HG03135 (cell line): ENCODE results near the gene MAL.

Experiments used
- ATAC-seq: cut with Tn5 transposase; IDR thresholded peaks from one replicate; pipeline ENCODE4 v1.9.1; 2021; ENCODE audit warnings: mild to moderate bottlenecking, moderate library complexity; ENCODE audit not compliant: unreplicated experiment

The MAL gene

GRCh38 chr2:94996305-94997100 is 29.0 kb upstream of the MAL start:
- ATAC-seq, result no peak

DNA sequence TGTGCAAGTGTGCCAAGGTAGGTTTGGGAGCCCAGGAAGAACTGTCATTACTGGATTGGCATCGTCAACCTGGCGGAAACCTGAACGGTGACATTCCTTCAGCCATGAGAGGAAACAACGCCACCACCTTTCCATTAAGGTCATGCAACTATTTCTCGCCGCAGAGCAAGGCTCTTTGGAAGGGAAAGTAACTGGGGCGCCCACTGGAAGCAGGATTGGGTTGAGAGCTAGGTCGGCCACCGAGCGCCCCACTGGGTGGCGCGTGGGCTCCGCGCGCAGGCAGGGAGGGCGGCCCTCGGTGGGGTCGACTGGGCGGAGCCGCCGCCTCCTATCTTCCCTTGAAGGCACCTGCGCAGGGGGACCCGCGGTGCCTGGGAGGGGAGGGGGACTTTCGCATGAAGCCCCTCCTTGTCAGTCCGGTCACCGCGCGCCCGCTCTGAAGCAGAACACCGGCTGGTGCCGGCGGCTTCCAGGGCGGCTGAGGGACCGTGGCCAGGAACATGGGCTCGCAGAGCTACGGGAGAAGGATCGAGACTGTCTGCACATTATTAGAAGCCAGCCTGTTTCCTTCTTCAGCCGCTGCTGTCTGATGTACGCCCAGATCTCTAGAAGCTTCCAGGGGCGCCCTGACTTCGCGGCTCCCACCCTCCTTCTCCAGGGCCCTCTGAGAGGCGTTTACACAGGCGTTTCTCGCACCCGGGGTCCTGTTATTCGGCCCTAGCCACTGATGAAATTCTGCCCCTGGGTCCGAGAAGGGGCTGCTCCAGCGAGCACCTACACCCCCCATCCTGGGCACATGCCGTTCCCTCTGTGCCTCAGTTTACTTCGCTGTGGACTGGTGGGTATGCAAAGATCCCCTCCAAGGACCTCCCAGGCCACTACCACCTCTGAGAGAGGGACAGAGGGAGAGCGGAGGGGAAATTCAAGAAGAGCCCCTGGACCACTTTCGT is 27.3 kb upstream of the MAL start:
- ATAC-seq, result no peak

- no peak for ATAC-seq
Measured at GRCh38 chr2:94999431-94999883, 26.1 kb upstream of the MAL start.

DNA sequence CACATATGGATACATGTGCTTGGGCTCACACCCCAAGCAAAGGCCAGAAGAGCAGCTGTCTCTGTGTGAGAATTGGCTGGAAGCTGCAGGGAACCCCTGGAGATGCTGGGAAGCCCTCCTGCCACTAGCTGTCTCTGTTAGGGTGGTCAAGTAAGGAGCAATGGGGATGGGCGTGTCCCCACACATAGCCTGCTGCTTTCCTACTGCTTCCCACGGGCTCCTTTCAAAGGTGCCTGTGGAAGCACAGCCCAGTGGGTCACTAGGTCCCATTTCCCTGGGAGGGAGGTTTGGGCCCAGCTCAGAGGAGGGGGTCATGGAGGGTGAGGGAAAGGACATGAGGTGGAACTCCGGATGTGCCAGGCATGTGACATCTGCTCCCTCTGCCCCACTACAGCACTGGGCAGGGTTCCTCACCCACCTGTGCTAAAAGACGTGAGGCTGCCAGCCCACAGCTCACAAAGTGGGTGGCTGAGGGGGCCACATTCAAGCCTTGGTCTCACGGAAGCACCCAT is 24.4 kb upstream of the MAL start:
- no peak for ATAC-seq

GRCh38 chr2:95001701-95002100 is 23.8 kb upstream of the MAL start:
- ATAC-seq, result no peak

GRCh38 chr2:95002498-95002897 is 23.0 kb upstream of the MAL start:
- ATAC-seq, result no peak

DNA sequence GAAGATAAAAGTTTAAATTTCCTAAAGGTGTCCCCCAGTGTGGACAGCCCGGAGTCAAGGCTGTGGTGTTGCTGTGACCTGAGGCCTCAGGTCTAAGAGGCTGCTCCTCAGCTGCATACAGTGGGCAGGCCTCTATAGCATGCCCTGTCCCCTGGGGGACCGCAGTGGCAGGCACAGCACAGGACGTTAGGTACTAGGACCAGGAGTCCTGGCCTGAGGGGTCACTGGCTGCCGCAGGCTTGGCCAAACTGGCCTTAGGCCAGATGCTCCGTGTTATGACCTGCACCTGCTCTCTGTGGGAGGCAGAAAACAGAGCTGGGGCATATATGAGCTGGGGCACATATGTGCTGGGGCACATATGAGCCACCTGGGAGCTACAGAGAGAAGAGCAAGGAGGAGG is 21.2 kb upstream of the MAL start:
- ATAC-seq, result no peak

- no peak for ATAC-seq
Measured at GRCh38 chr2:95004711-95005110, 20.8 kb upstream of the MAL start.

GRCh38 chr2:95005726-95006125 is 19.8 kb upstream of the MAL start:
- ATAC-seq, result no peak

GRCh38 chr2:95006588-95006987 is 18.9 kb upstream of the MAL start:
- ATAC-seq, result no peak

DNA sequence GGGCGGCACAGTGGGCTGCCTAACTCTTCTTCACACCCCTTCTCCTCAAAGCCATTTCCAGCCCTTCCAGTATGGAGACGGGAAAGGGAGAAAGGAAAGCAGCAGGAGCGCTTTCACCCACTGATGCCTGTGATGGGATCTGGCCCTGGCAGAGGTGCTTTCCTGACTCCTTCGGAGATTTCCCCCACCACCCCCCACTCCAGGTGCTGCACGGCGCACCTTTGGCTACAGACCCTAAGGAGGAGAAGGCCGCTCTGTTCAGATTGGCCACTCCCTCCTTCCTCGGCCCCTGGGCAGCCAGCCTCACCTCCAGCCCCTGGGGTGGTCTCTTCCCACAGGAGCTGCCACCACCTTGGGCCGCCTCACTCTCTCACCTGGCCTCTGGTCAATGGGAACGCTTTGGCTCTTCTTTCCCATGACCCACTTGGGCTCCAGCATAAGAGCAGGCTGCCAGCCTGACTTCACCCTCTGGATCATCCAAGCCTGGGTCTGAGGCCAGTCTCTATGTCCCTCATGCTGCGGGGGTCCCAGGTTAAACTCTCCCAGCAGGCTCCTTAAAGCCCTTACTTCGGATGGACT is 18.4 kb upstream of the MAL start:
- ATAC-seq, result no peak

DNA sequence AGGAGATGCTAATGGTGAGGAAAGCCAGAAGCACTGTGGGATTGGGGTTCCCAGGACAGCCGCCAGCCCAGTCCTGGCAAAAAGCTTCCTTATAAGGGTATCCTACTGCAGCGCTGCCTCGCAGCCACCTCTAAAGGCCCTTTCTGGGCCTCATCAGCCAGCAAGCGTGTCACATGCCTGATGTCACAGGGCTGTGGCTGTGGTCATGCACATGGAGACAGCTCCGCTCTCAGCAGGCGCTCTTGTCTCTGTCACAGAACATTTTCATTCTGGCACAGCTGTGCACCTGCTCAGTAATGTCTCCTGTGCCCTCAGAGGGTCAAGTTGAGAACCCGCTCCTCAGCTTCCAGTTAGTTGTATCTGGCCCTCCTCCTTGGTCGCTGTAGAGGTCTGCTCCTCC is 17.7 kb upstream of the MAL start:
- no peak for ATAC-seq

DNA sequence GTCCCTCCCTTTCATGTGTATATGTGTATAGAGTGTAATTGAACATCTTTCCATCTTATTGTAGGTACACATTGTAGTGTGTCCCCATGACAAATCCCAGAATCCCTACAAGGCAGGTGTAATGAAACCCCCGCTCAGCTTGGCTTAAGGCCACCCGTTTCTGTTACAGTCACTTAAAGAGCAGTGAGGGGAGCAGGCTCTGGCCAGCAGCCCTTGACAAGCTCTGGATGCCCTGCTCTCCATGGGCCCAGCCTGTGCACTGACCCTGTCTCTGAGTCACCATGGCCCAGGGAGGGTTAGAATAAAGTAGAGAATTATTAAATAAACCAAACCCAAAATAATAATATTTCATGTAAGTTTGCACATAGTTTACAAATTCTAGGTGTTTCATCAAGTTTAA is 17.2 kb upstream of the MAL start:
- no peak for ATAC-seq

GRCh38 chr2:95008996-95009395 is 16.5 kb upstream of the MAL start:
- ATAC-seq, result no peak

DNA sequence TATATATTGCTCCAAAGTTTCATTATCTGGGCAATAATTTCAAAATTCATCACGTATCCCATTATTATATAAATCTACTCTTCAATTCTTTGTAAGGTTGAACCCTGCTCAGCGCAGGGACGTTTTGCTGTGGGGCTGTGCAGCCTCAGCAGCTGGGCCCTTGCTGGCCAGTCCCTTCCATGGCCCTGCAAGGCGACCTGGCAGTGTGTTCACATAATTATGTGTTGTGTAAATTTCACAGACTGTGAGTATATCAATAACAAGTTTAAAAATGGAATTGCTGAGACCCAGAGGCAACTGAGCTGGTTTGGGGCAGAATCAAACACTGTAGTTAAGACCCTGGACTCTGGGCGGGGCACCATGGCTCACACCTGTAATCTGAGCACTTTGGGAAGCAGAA is 16.1 kb upstream of the MAL start:
- ATAC-seq, result no peak

DNA sequence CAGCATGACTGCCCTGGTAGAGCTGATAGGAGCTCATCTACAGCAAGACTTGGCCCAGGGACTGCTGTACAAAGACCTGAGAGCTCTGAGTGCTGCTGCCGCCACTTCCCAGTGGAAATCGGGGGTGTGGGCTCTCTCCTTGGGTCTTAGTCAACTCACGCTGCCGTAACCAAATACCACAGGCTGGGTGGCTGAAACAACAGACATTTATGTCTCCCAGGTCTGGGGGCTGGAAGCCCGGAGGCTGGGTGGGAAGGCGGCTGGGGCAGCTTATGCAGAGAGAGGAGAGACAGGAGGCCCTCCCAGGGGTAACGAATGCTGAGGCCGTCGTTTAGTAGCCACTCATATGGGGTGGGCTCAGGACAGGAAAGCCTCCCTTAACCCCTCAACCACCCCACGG is 15.4 kb upstream of the MAL start:
- no peak for ATAC-seq

- ATAC-seq, result no peak
Measured at GRCh38 chr2:95010718-95011117, 14.8 kb upstream of the MAL start.

GRCh38 chr2:95012881-95013550 is 12.5 kb upstream of the MAL start:
- peak; percentile 76 for ATAC-seq

DNA sequence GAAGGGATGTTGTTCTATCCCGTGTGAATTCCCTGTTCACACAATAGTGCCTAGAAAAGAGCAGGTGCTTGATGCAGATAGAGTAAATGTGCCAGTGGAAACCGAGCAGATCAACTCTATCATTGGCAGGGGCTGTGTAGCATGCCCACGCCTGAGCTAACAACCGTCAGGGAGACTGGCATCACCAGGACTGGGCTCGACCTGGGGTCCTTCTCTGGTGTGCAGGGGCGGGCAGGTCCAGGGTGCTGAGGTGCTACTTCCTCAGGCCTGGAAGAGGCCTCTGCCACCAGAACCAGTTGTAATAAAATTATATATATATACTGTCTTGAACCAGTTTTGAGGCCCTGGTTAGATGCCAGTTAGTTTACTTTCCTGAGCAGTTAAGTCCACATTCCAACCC is 11.8 kb upstream of the MAL start:
- no peak for ATAC-seq

DNA sequence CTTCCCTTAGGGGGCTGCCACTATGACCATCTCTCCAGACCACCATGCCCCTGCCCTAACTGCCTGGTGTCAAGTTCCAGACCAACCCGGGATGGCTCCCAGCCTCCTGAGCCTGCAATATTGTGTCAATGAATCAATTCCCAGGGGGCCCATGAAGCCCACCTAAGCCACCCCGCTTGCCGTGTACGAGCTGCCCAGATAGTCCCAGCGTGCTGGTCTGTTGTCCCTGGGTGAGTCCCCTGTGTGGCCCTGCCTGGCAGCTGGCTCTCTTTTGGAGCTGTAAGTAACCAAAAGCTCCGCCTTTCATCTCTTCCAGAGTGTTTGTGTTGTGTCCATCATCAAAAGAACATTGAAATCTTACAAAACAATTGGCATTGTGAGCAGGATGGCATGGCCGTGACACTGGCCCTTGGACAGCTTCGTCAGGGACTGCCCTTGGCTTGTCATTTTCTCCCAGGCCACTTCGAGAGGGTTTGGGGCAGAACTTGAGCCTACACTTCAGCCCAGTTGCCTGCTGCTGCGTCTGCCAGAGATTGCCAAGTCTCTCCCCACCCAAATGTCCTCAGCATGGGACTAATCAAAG is 11.3 kb upstream of the MAL start:
- no peak for ATAC-seq
